OCI-LY7 (cell line): ENCODE results near the gene TCF23.

Source experiments
- CTCF ChIP-seq: fragments of 200-600 bp; sonication (generic); conservative IDR thresholded peaks from 2 replicates; pipeline ENCODE4 v1.5.1; 2014; ENCODE audit warnings: mild to moderate bottlenecking, antibody characterized with exemption, low read length, moderate library complexity, mixed read lengths
- EZH2phosphoT487 ChIP-seq: fragments of 200-600 bp; sonication (generic); IDR thresholded peaks from 2 replicates; pipeline ENCODE4 v1.6.1; 2018; ENCODE audit warnings: low read depth, borderline replicate concordance, mild to moderate bottlenecking, mixed run types, antibody characterized with exemption, low read length, moderate library complexity, mixed read lengths

- TF ChIP-seq CTCF = no peak
- no peak for TF ChIP-seq EZH2phosphoT487
These were observed 984 bp downstream of the TCF23 start for GRCh38 chr2:27149570-27150405.
